Activated CD4-positive, alpha-beta T cell treated with anti-CD3 and anti-CD28 coated beads for 1 hour (primary cell): ENCODE results near the gene NAT8L.
A peak's percentile ranks its signal among the peaks of the same experiment; 100 is the strongest.

Source experiments
- DNase-seq: peaks from one replicate; pipeline ENCODE4 v3.0.0-alpha.2; 2020

NAT8L gene

DNA sequence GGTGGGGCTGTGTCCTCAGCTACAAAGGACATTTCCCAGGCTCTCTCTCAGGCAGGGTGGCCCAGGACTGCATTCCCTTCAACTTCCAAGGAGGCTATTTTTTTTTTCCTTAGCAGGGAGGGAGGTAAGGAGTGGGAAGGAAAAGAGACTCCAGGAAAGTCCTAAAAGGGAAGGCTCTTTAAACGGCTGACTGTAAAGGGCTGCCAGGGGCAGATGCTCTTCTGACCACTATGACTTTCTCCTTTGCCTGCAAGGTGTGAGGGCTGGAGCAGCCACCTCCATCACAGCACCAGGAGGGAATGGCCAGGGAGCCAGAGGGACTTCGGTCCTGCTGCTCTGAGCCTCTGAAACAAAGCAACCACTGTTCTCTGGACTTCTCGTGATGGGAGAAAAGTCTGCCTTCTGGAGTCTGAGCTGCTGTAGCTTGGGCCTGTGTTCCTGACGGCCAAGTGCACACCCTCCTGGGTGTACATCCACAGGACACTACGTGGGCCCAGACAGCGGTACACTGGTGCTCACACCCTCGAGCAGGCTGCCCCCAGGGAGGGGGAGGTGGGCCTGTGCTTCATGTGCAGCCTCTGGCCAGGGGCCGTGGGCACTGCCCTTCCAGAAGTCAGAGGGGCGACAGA lies 17.9 kb downstream of the NAT8L start:
- no peak for DNase-seq

DNA sequence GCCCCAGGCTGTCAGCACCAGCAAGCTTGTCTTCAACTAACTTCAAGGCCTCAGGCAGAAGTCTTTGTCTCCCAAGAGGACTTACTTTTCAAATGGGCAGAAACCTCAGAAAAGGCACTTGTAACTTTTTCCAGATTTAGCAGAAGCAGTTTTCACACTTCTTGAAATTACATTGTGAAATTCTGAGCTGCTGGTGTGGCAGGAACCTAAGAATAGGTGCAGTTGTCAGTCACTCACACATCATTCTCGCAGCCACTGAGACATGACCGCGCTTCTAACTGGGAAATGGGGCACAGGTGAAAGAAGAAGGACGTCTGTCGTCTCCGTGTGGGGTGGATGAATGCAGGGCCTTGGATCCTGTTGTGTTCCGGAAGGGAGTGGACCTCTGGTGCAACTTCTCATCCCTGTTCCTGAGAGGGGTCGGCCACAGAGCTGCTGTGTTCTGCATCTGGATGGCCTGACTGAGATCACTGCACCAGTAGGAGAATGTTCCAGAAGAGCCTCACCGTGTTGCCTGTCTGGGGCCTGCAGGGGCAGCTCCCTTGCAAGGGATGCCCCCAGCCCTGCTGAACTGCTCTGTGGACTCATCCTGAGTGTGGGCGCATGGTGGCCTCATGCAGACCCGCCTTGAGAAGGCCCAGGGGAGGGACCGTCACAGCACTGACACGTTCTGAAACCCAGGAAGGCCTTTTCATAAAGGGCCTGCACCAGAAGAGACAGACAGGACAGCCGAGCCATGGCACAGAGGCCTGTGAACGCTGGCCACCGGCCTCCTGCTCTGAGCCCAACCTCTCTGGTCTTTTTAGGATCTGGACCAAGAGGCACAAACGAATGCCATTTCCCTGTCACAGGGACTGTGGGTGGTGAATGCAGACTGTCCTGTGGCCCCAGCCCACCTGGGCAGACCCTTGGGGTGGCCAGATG lies 18.7 kb downstream of the NAT8L start:
- no peak for DNase-seq

DNA sequence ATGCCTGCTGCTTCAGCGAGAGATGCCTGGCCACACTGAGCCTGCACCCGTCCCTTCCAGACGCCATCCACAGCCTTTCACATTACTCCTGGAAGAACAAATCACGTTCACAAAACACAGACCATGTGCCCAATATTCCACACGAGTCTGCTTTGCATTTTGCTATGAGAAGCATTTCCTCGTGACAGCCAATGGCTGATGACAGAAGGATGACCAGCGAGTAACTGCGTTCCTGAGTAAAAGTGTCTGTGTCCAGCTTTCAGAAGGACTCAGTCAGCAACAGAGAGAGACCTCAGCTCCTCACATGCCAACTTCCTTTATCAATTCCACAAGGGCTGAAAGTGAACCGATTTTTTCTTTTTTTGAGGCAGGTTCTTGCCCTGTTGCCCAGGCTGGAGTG lies 19.5 kb downstream of the NAT8L start:
- no peak for DNase-seq

DNA sequence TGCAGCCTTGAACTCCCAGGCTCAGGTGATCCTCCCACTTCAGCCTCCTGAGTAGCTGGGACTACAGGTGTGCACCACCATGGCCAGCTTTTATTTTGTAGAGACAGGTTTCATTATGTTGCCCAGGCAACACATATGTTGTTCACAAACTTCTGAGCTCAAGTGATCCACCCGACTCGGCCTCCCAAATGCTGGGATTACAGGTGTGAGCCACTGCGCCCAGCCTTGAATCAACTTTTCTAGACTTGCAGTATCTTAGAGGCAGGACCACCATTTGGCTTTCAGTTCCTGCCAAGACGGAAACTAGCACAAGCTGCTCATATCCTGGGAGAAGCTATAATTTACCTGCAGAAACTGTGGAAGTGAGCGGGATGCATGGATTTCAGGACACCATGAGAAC lies 19.9 kb downstream of the NAT8L start:
- DNase-seq = no peak

DNA sequence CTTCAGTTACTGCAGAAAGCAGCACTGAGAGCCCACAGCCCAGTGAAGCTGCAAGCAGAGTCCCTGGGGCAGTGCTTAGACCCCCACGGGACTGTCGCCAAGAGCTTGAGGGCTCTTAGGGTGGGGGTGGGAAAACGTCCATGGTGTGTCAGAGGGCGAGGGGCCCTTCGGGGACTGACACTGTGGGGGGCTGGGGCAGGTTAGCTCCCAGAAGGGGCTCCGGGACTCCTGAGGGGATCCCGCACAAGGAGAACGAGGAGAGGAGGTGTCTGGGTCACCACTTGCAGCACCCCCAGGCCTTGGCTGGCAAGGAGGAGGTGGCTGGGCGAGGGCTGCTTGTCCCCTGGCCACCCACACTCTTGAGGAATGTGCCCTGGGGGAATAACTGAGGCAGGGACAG lies 20.8 kb downstream of the NAT8L start:
- DNase-seq = no peak

DNA sequence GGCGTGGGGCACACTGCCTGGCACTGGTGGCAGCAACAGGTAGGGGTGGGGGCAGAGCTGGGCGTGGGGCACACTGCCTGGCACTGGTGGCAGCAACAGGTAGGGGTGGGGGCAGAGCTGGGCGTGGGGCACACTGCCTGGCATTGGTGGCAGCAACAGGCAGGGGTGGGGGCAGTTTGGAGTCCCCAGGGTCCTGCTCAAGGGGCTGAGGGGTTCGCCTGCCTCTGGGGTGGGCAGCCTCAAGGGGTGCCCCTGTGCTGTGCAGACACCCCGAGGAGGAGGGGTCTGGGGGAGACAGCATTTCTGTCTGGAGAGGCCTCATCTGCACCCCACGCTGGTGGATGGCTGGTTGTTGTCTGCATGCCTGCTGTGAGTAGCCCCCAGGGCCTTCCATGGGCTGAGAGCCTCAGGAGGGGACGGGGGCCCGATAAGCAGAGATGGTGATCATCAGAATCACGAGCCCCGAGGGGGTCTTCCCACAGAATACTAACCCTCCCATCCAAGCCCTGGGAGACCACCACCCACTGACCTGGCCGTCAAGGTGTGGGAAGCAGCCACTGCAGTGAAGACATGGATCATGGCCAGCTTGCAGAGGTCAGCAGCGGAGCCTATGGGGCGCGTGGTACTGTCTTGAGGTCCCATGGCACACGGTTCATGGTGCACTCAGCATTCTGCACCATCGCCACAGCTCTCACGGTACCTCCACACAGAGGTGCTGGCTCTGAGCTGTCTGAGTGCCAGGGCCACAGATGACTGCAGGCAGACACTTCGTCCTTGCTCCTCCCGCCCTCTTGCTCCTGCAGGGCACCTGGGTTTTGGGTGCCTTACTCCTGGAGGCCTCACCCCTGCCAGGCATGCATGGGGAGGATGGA lies 21.5 kb downstream of the NAT8L start:
- DNase-seq = no peak

DNA sequence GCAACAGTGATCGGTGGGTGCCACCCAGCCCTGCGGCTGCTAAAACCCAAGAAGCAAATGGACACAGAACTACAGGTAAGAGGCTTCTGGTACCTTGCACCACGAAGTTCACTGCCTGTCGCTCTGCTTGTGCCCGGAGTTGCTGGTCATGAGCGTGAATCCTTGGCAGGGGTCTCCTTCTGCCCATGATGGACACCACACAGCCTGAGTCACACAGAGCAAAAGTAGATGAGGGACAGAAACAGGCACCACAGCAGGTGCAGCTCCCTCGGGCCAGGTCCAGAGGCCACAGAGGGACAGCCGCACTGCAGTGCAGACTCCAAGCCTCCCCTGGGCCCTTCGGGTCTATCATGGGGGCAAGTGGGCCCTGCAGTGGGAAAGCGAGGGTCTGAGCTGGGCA lies 22.4 kb downstream of the NAT8L start:
- DNase-seq = no peak

DNA sequence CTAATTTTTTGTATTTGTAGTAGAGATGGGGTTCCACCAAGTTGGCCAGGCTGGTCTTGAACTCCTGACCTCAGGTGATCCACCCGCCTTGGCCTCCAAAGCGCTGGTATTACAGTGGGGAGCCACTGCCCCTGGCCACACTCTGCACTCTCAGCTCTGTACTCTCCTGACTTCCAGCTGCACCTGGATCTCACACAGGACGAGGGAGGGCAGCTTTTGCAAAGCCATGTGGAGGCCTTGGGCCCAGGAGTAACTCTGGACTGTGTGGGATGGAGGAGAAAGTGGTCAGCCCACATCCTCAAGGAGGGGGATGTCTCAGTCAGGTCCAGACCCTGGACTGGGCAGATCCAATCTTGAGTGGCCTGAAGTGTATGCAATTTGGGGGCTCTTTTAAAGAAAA lies 23.0 kb downstream of the NAT8L start:
- DNase-seq = peak; percentile 6

DNA sequence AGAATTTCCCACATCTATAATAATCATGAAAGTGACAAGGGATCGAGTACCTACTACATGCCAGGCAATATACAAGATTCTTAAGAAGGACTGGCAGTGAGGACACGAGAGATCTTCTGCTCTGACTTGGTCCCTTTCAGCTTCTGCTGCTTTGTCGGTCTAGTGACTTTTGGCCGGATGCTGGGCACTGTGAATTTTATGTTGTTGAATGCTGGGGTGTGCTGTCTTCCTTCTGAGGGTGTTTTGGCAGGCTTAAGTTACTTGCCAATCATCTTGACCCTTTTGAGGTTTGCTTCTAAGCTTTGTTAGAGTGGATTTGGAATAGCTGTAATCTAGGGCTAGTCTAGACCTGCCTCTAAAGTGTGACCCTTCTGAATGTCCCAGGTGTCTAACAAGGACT lies 23.5 kb downstream of the NAT8L start:
- no peak for DNase-seq

DNA sequence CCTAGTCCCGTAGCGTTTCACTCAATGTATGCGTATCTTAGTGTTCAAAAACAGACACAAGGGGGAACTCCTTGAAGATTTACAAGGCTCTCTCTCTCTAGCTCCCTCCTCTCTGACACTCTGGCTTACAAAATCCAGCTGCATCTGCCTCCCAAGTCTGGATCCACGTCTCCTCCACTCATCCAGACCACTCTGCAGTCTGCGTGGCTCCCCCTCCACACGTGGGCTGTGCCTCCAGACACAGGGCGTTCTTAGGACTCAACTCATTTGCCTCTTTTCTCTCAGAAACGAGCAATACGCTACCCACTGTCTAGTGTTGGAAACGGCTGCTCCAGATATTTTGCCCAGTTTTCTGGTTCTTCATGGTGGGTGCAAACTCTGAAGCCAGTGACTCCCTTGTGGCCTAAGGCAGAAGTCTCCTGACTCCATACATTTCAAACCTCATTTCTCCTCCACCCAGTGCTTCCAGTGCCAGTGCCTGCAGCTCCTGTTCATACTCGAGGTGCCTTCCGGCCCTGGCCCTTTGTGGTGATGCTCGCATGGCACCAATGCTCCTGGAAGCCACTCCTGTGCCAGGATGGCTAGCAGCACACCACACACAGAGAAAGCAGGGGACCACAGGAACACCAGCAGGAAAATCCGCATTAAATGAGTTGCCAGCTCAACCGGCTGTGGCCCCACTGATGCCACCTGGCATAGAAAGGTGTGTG lies 24.1 kb downstream of the NAT8L start:
- peak; percentile 4 for DNase-seq

DNA sequence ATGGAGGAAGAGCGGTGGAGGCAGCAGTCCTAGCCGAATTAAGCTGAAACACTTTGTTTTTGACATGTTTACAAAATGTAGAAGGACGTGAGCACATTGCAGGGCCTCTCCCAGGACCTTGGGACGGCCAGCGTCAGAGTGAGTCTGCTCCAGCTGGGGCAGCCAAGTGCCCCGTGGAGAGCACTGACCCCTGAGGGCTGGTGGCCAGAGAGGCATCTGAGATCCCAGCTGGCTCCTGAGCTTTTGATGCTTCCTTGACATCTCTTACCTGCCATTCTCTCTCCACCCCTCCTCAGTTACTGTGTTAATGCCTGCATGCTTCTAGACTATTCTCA lies 24.7 kb downstream of the NAT8L start:
- no peak for DNase-seq

DNA sequence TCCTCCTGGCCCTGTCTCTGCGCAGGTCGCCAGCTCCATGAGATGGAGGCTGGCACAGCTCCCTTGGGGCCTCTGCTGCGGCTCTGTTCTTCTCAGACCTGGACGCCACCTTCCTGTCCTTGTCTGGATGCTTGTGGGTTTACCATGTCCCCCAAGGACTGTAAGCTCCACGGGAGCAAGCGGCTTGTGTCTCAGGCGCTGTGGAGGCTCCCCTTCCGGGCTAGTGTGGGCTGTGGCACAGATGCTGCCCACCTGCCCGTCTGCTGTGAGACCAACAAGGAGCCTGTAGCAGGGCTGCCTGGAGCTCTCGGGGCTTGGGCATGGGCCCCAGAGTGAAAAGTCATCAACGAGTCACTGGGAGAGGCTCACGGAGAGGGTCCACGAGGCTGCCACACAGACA lies 25.2 kb downstream of the NAT8L start:
- no peak for DNase-seq

DNA sequence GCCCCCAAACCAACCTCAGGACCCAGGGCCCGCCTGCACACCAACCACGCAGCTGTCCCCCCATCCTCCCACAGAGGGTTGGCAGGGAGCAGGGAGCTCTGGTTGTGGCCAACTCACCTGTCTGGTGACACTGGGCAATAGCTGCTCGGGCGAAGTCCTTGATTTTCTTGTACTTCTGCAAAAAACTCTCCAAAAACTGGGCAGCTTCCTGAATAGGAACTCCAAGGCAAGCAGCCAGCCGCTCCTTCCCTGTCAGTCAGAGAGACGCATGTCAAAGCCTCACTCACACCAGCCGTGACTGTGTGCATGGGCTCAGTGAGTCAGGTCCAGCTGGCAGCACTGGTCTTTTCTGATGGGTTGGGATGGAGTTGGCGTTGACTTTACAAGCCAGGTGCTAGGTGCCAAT lies 26.4 kb downstream of the NAT8L start:
- no peak for DNase-seq

DNA sequence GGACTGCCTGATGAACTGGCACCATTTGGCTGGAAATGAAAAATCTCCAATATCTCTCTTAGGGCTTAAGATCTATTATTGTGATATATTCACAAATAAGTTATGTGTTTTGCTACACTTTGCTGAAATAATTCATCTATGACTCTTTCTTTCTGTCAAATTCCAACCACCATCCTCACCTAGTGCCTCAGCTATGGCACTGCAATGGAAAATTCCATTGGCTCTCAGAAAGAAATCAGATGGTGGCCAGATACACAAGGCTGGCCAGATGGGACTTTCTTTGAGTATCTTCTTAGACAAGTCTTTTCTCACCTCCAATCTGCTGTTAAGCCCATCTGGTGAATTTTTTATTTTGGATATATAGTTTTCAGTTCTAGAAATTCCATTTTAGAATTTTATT lies 28.0 kb downstream of the NAT8L start:
- DNase-seq = no peak

DNA sequence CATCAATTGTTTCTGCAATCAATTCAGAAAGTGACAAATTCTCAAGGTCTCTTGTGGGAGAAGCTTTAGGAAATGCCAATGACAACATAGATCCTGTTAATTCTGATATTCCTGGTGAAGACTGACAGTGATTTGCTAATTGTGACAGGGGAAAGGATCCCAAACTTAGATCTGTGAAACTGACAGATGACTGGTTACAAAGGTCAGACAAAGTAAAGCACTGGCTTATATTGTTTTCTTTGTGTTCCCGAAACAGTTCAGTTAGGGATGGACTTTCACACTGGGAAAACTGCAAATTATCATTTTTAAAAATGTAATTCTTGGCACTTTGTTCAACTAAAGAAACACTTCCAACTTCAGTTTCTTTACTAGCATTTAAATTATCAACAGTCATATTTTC lies 30.1 kb downstream of the NAT8L start:
- no peak for DNase-seq

DNA sequence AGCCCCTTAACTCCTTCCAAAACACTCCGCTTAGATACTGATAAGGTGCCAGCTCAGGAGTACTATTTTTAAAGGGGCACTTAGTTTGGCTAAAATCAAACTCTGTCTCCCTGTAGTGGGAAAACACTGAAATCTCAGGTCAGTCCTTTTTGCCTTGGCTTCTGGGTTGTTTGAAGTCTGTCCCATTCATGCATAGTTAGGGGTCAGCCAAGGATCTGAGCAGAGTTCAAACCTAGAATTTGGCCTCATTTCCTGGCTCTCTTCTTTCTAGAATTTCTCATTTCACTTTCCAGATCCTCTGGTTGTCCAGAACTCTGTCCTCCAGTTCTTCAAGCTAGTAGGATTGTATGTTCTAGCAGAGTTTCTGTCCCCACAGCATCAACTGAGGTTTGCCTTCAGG lies 31.5 kb downstream of the NAT8L start:
- no peak for DNase-seq

DNA sequence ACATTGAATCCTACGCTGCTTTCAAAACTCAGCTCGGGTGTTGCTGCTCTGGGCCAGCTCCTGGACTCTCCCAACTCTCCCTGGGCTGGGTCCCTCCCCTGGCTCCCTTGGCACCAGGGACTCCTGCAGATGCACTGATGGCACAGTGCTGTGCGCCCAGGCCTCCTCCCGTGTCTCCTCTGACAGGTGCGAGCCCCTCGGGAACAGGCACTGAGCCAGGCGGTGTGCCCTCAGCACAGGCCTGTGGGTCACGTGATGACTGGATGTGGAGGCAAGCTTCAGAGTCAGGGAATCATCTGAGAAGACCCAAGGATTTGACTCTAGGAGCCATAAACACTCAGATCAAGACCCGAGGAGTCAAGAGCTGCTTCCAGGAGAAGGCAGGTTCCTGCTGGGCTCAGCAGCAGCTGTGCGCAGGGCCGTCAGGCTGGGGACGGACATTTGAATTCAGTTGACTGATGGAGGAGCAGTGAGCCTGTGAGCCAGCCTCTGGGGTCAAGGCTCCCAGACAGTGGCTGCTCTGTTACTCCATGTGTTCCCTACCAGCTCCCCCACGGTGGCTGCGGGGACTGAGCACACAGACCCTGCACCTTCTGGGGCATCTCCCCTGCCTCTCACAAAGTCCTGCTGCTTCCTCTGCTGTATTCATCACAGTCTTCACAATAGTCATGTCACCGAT lies 33.0 kb downstream of the NAT8L start:
- no peak for DNase-seq

DNA sequence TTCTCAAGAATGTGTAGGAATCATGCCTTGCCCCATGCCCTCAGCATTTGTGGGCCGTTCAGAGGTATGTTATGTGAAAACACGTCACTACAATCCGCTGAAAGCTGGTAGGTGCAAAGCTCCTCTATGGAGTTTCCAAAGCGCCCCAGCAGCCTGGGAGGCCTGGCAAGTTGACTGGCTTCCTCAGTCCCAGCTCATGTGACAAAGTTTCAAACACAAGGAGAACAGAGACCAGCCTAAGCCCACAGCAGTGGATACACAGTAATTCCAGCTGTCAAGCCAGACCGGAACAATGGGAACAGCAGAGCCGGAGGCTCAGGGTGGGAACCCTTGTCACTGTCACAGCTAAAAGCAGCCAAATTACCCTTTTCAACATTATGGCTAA lies 33.5 kb downstream of the NAT8L start:
- no peak for DNase-seq

DNA sequence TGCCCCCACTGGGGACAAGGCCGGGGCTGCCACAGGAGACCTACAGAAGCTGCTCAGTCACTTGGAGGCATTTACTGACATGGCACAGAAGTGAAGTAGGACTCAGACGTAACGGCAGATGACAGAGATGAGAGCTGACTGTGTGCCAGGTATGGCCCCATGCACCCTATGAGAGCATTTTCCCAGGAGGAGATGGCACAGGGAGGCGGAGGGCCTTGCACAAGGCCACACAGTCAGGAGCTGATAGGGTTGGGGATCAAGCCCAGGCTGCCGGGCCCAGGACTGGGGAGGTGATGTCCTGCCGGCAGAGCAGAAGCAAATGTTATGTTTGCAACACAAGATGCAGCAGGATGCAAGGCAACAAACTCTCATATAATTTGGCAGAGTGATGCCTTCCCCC lies 34.1 kb downstream of the NAT8L start:
- DNase-seq = no peak

DNA sequence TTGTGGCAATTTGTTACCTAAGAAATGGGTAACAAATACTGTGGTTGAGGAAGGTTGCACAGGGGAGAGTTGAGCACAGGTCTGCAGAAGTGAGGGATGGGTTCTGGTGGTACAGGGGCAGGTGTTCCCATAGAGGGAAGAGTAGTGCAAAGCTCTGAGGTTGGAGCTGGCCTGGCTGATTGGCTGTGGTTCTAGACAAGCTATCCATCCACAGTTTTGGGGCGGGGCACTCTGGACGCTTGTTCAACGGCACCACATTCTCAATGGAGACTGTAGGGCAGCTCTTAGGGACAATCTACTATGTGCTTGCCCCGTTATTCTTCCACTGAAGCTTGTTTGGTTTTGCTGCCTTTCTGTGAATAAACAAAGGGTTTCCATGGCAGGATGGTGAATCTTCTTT lies 35.4 kb downstream of the NAT8L start:
- DNase-seq = no peak

DNA sequence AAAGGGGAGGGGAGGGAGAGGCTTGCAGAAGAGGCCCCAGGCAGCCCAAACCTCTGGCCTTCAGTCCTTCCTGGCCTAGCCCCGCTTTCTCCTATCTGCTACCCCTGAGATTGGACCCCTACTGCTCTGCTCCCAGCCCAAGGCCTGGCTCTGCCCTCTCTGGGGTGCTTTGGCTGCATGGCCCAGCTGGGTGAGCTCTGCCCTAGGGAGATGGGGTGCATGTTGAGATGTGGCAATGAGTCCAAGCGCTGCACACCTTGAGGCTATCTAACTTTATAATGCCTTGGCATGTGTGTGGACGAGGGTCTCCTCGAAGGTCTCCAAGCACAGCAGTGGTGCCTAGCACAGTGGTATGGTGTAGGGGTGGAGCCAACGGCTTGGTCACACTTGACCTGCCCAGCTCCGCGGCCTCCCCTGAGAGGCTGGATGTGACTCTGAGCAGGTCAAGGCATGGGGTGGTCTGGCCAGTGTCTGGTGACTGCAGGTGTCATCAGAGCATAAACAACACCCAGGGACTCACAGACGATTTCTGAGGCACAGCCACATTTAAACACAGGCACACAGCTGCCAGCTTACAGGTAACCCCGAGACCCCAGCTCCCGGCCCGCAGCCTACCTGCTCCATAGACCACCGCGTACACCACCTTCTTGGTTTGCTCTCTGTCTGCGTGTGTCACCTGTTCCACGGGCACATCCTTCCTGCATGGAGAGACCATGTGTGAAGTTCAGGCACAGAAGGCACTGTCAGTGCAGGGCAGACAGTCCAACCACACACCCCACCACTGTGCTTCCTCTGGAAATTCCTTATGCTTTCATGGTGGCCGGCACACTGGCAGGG lies 36.3 kb downstream of the NAT8L start:
- no peak for DNase-seq
